Measurements from ENCODE around the gene PRR3. TPM values are rescaled to one million over a fixed set of nuclear protein-coding genes. Genes with fewer than 3 reads are reported as not detected.
A peak's percentile ranks its signal among the peaks of the same experiment; 100 is the strongest.
"Not testable (repeated sequence)": the region's sequence is repeated elsewhere in the genome, so short reads cannot be mapped to it uniquely, and the experiment has no call there.

PRR3 gene
- total and polyA plus RNA-seq, 5 donors = 4.2 to 5.7 (median 4.7) TPM

GRCh38 chr6:30572148-30572547 is 15.1 kb downstream of the PRR3 start:
- Histone ChIP-seq H3K27ac (ENCODE audit: low read length) (no peak overlapping the region), H3K27me3 (ENCODE audit: control insufficient read depth, insufficient read depth) (no peaks in the 10 kb centered on the region), H3K4me1 (ENCODE audit: control insufficient read depth, insufficient read depth, low read length) (peaks cover 7% of the 10 kb centered on the region), H3K4me3 (ENCODE audit: low read length) (peak overlapping the region; percentile 68), H3K9me3 (ENCODE audit: control insufficient read depth, low read length) (no peaks in the 10 kb centered on the region)
- intact Hi-C loops (cut with DNase I) = no loop called here
- DNase-seq (no peak), ATAC-seq (no peak)

GRCh38 chr6:30573113-30573512 is 16.0 kb downstream of the PRR3 start:
- Histone ChIP-seq H3K4me3 (ENCODE audit: low read length) (no peak overlapping the region), H3K27me3 (ENCODE audit: control insufficient read depth, insufficient read depth) (no peaks in the 10 kb centered on the region), H3K27ac (ENCODE audit: low read length) (no peak overlapping the region), H3K4me1 (ENCODE audit: control insufficient read depth, insufficient read depth, low read length) (peaks cover 7% of the 10 kb centered on the region), H3K9me3 (ENCODE audit: control insufficient read depth, low read length) (no peaks in the 10 kb centered on the region)
- intact Hi-C loops (cut with DNase I) = no loop called here
- 72% methylated on average over 4 of the region's 4 CpGs for WGBS
- ATAC-seq (no peak), DNase-seq (no peak)

- H3K27me3 ChIP-seq (ENCODE audit: control insufficient read depth, insufficient read depth) = no peaks in the 10 kb centered on the region
- H3K4me1 ChIP-seq (ENCODE audit: control insufficient read depth, insufficient read depth, low read length) = no peaks in the 10 kb centered on the region
- intact Hi-C loops (cut with DNase I) = no loop called here
- DNase-seq (no peak), ATAC-seq (no peak)
- no peak overlapping the region for H3K27ac ChIP-seq (ENCODE audit: low read length)
- no peaks in the 10 kb centered on the region for H3K9me3 ChIP-seq (ENCODE audit: control insufficient read depth, low read length)
- WGBS = 97% methylated on average over 8 of the region's 8 CpGs
- H3K4me3 ChIP-seq (ENCODE audit: low read length) = no peak overlapping the region
Observed at GRCh38 chr6:30578051-30578450, 21.0 kb downstream of the PRR3 start.

GRCh38 chr6:30583921-30584320 is 26.8 kb downstream of the PRR3 start:
- Histone ChIP-seq H3K27me3 (ENCODE audit: control insufficient read depth, insufficient read depth) (no peaks in the 10 kb centered on the region), H3K9me3 (ENCODE audit: control insufficient read depth, low read length) (no peaks in the 10 kb centered on the region), H3K27ac (ENCODE audit: low read length) (no peak overlapping the region), H3K4me1 (ENCODE audit: control insufficient read depth, insufficient read depth, low read length) (no peaks in the 10 kb centered on the region), H3K4me3 (ENCODE audit: low read length) (no peak overlapping the region)
- DNase-seq (no peak), ATAC-seq (no peak)
- 83% methylated on average over 5 of the region's 5 CpGs for WGBS
- intact Hi-C loops (cut with DNase I) = no loop called here

- ATAC-seq = no peak
- Histone ChIP-seq H3K4me1 (ENCODE audit: control insufficient read depth, insufficient read depth, low read length) (no peaks in the 10 kb centered on the region), H3K27ac (ENCODE audit: low read length) (no peak overlapping the region), H3K27me3 (ENCODE audit: control insufficient read depth, insufficient read depth) (no peaks in the 10 kb centered on the region), H3K4me3 (ENCODE audit: low read length) (no peak overlapping the region), H3K9me3 (ENCODE audit: control insufficient read depth, low read length) (no peaks in the 10 kb centered on the region)
- WGBS = 93% methylated on average over 15 of the region's 15 CpGs
- intact Hi-C loops (cut with DNase I) = loop anchor here in 1 of 4 donors (10.0 kb wide), 1 partner anchor 45 kb away; no protein-coding TSS in a partner anchor
- DNase-seq = no peak
Observed at GRCh38 chr6:30589754-30590358, 32.8 kb downstream of the PRR3 start.

GRCh38 chr6:30590509-30590908 is 33.4 kb downstream of the PRR3 start:
- H3K4me1 ChIP-seq (ENCODE audit: control insufficient read depth, insufficient read depth, low read length) = no peaks in the 10 kb centered on the region
- no peaks in the 10 kb centered on the region for H3K9me3 ChIP-seq (ENCODE audit: control insufficient read depth, low read length)
- intact Hi-C loops (cut with DNase I) = loop anchor here in 1 of 4 donors (10.0 kb wide), 1 partner anchor 46 kb away; no protein-coding TSS in a partner anchor
- no peak overlapping the region for H3K27ac ChIP-seq (ENCODE audit: low read length)
- no peaks in the 10 kb centered on the region for H3K27me3 ChIP-seq (ENCODE audit: control insufficient read depth, insufficient read depth)
- WGBS = 82% methylated on average over 8 of the region's 8 CpGs
- DNase-seq = no peak
- no peak for ATAC-seq
- no peak overlapping the region for H3K4me3 ChIP-seq (ENCODE audit: low read length)

GRCh38 chr6:30591008-30591407 is 33.9 kb downstream of the PRR3 start:
- H3K4me1 ChIP-seq (ENCODE audit: control insufficient read depth, insufficient read depth, low read length) = no peaks in the 10 kb centered on the region
- no peak overlapping the region for H3K4me3 ChIP-seq (ENCODE audit: low read length)
- no peak overlapping the region for H3K27ac ChIP-seq (ENCODE audit: low read length)
- DNase-seq (no peak), ATAC-seq (no peak)
- 46% methylated on average over 1 of the region's 1 CpG for WGBS
- no peaks in the 10 kb centered on the region for H3K27me3 ChIP-seq (ENCODE audit: control insufficient read depth, insufficient read depth)
- intact Hi-C loops (cut with DNase I) = loop anchor here in 1 of 4 donors (10.0 kb wide), 1 partner anchor 46 kb away; no protein-coding TSS in a partner anchor
- H3K9me3 ChIP-seq (ENCODE audit: control insufficient read depth, low read length) = no peaks in the 10 kb centered on the region

GRCh38 chr6:30592287-30592686 is 35.2 kb downstream of the PRR3 start:
- DNase-seq (no peak), ATAC-seq (no peak)
- intact Hi-C loops (cut with DNase I) = loop anchor here in 1 of 4 donors (10.0 kb wide), 1 partner anchor 47 kb away; no protein-coding TSS in a partner anchor
- WGBS = 98% methylated on average over 1 of the region's 1 CpG
- H3K27me3 ChIP-seq (ENCODE audit: control insufficient read depth, insufficient read depth) = no peaks in the 10 kb centered on the region
- no peak overlapping the region for H3K27ac ChIP-seq (ENCODE audit: low read length)
- H3K4me3 ChIP-seq (ENCODE audit: low read length) = no peak overlapping the region
- H3K9me3 ChIP-seq (ENCODE audit: control insufficient read depth, low read length) = no peaks in the 10 kb centered on the region
- H3K4me1 ChIP-seq (ENCODE audit: control insufficient read depth, insufficient read depth, low read length) = no peaks in the 10 kb centered on the region

GRCh38 chr6:30597315-30598144 is 40.4 kb downstream of the PRR3 start:
- ATAC-seq (peak; percentile 69 to 70), DNase-seq (peak; percentile 62 to 86 (median 73))
- not testable (repeated sequence) for H3K27me3 ChIP-seq (ENCODE audit: control insufficient read depth, insufficient read depth); H3K9me3 ChIP-seq (ENCODE audit: control insufficient read depth, low read length); H3K4me1 ChIP-seq (ENCODE audit: control insufficient read depth, insufficient read depth, low read length); H3K27ac ChIP-seq (ENCODE audit: low read length); H3K4me3 ChIP-seq (ENCODE audit: low read length)
- WGBS = 76% methylated on average over 15 of the region's 15 CpGs
- intact Hi-C loops (cut with DNase I) = loop anchor here in 1 of 4 donors (10.0 kb wide), 1 partner anchor 53 kb away; no protein-coding TSS in a partner anchor

- intact Hi-C loops (cut with DNase I) = loop anchor here in 1 of 4 donors (10.0 kb wide), 1 partner anchor 54 kb away; no protein-coding TSS in a partner anchor
- no peaks in the 10 kb centered on the region for H3K9me3 ChIP-seq (ENCODE audit: control insufficient read depth, low read length)
- DNase-seq (no peak), ATAC-seq (peak in 1 of 2 donors; percentile 7)
- no peaks in the 10 kb centered on the region for H3K4me1 ChIP-seq (ENCODE audit: control insufficient read depth, insufficient read depth, low read length)
- 74% methylated on average over 12 of the region's 12 CpGs for WGBS
- H3K27ac ChIP-seq (ENCODE audit: low read length) = no peak overlapping the region
- no peaks in the 10 kb centered on the region for H3K27me3 ChIP-seq (ENCODE audit: control insufficient read depth, insufficient read depth)
- no peak overlapping the region for H3K4me3 ChIP-seq (ENCODE audit: low read length)
Observed at GRCh38 chr6:30598912-30599624, 42.0 kb downstream of the PRR3 start.

All from right cardiac atrium (tissue), 5 donors.